OCI-LY1 (cell line): Measurements from ENCODE around the gene PTPRN2.

Experiments used
- H2AFZ ChIP-seq: fragments of 200-600 bp; sonication (generic), shearing (Covaris generic); 2 replicates; pipeline ENCODE4 v1.6.0; 2014; ENCODE audit warnings: antibody characterized with exemption, mild to moderate bottlenecking, low read length
- H3F3A ChIP-seq: fragments of 200-600 bp; sonication (generic), shearing (Covaris generic); 2 replicates; pipeline ENCODE4 v1.6.0; 2014; ENCODE audit warnings: mild to moderate bottlenecking, antibody characterized with exemption, low read length, moderate library complexity; ENCODE audit not compliant: insufficient read depth
- H3K27ac ChIP-seq: fragments of 200-600 bp; sonication (generic); 2 replicates; pipeline ENCODE4 v1.5.1; 2014; ENCODE audit warnings: low read length, mixed run types, mild to moderate bottlenecking, low read depth; ENCODE audit not compliant: poor library complexity, severe bottlenecking
- H3K27me3 ChIP-seq: fragments of 200-600 bp; sonication (generic); 2 replicates; pipeline ENCODE4 v1.6.0; 2014; ENCODE audit warnings: antibody characterized with exemption, mild to moderate bottlenecking, low read length, moderate library complexity; ENCODE audit not compliant: insufficient read depth
- H3K36me3 ChIP-seq: fragments of 200-600 bp; sonication (generic); 2 replicates; pipeline ENCODE4 v1.6.1; 2014; ENCODE audit warnings: mild to moderate bottlenecking, antibody characterized with exemption, low read length, moderate library complexity, mixed read lengths; ENCODE audit not compliant: insufficient read depth
- H3K4me1 ChIP-seq: fragments of 200-600 bp; sonication (generic); 2 replicates; pipeline ENCODE4 v1.5.1; 2014; ENCODE audit warnings: mild to moderate bottlenecking, low read length, moderate library complexity; ENCODE audit not compliant: insufficient read depth, severe bottlenecking
- H3K4me2 ChIP-seq: fragments of 200-600 bp; sonication (generic), shearing (Covaris generic); 2 replicates; pipeline ENCODE4 v1.6.1; 2014; ENCODE audit warnings: low read length
- H3K4me3 ChIP-seq: fragments of 200-600 bp; sonication (generic); 2 replicates; pipeline ENCODE4 v1.5.1; 2014; ENCODE audit warnings: low read length, low read depth, mild to moderate bottlenecking, mixed read lengths; ENCODE audit not compliant: poor library complexity, severe bottlenecking
- H3K79me2 ChIP-seq: fragments of 200-600 bp; shearing (Covaris generic); 2 replicates; pipeline ENCODE4 v1.6.1; 2016; ENCODE audit warnings: mixed run types, low read length, mixed read lengths; ENCODE audit not compliant: insufficient read depth
- H3K9ac ChIP-seq: fragments of 200-600 bp; sonication (generic), shearing (Covaris generic); 2 replicates; pipeline ENCODE4 v1.6.1; 2014; ENCODE audit warnings: mild to moderate bottlenecking, low read length, mixed read lengths
- H3K9me2 ChIP-seq: fragments of 200-600 bp; sonication (generic), shearing (Covaris generic); 2 replicates; pipeline ENCODE4 v1.6.1; 2014; ENCODE audit warnings: low read depth, mild to moderate bottlenecking, low read length, mixed read lengths
- H3K9me3 ChIP-seq: fragments of 200-600 bp; shearing (Covaris generic); 2 replicates; pipeline ENCODE4 v1.6.1; 2014; ENCODE audit warnings: low read length, mixed read lengths
- H4K20me1 ChIP-seq: fragments of 200-600 bp; sonication (generic), shearing (Covaris generic); 2 replicates; pipeline ENCODE4 v1.6.0; 2016; ENCODE audit warnings: mild to moderate bottlenecking, low read length; ENCODE audit not compliant: insufficient read depth
- EZH2 ChIP-seq: fragments of 200-600 bp; sonication (generic), shearing (Covaris generic); IDR thresholded peaks from 2 replicates; pipeline ENCODE4 v1.8.0; 2017; ENCODE audit warnings: borderline replicate concordance, mixed run types, mild to moderate bottlenecking, antibody characterized with exemption, low read length, moderate library complexity, mixed read lengths
- TF ChIP-seq, protein P1 (sequence below): fragments of 200-600 bp; sonication (generic), shearing (Covaris generic); IDR thresholded peaks from 2 replicates; pipeline ENCODE4 v1.5.1; 2017; ENCODE audit warnings: mild to moderate bottlenecking, antibody characterized with exemption, low read length, moderate library complexity, mixed read lengths

Gene PTPRN2

DNA sequence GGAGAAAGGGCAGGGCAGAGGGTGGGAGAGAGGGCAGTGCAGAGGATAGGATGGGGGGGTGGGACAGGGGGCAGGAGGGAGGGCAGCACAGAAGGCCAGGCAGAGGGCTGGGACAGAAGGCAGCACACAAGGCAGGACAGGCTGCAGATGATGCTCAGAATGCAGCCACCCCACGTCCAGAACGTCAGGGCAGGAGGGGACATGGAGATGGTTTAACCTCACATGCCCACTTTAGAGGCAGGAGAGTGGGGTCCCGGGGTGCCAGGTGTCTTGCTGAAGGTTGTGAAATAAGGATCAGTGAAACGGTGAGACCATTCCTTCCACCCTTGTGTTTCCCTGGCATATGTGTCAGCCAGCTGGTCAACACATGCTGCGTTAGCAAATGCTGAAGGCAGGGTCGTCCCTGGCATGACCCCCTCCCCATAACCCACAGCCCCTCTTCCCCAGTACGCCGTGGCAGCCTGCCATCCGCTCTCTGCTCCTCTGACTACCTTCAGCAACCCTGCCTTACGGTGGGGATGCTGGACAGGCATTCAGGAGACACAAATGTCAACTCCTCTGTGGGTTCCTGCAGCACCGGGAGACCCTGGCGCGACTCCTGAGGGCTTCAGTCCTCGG, 658.7 kb downstream of the PTPRN2 start:
- no peaks in the 10 kb centered on the region for H3F3A ChIP-seq
- H3K4me3 ChIP-seq: no peak overlapping the region
- no peaks in the 10 kb centered on the region; the same call in 1 of the 2 replicates for H3K27me3 ChIP-seq
- H3K27ac ChIP-seq: no peak overlapping the region
- TF ChIP-seq, protein P1, sequence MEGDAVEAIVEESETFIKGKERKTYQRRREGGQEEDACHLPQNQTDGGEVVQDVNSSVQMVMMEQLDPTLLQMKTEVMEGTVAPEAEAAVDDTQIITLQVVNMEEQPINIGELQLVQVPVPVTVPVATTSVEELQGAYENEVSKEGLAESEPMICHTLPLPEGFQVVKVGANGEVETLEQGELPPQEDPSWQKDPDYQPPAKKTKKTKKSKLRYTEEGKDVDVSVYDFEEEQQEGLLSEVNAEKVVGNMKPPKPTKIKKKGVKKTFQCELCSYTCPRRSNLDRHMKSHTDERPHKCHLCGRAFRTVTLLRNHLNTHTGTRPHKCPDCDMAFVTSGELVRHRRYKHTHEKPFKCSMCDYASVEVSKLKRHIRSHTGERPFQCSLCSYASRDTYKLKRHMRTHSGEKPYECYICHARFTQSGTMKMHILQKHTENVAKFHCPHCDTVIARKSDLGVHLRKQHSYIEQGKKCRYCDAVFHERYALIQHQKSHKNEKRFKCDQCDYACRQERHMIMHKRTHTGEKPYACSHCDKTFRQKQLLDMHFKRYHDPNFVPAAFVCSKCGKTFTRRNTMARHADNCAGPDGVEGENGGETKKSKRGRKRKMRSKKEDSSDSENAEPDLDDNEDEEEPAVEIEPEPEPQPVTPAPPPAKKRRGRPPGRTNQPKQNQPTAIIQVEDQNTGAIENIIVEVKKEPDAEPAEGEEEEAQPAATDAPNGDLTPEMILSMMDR: no peak
- TF ChIP-seq EZH2: no peak
- H3K4me2 ChIP-seq: no peak overlapping the region
- H2AFZ ChIP-seq: no peak overlapping the region
- no peak overlapping the region for H3K9ac ChIP-seq
- H3K36me3 ChIP-seq: no peaks in the 10 kb centered on the region
- no peaks in the 10 kb centered on the region for H3K79me2 ChIP-seq
- no peaks in the 10 kb centered on the region for H4K20me1 ChIP-seq
- H3K9me3 ChIP-seq: no peaks in the 10 kb centered on the region
- H3K4me1 ChIP-seq: no peaks in the 10 kb centered on the region
- no peaks in the 10 kb centered on the region for H3K9me2 ChIP-seq

DNA sequence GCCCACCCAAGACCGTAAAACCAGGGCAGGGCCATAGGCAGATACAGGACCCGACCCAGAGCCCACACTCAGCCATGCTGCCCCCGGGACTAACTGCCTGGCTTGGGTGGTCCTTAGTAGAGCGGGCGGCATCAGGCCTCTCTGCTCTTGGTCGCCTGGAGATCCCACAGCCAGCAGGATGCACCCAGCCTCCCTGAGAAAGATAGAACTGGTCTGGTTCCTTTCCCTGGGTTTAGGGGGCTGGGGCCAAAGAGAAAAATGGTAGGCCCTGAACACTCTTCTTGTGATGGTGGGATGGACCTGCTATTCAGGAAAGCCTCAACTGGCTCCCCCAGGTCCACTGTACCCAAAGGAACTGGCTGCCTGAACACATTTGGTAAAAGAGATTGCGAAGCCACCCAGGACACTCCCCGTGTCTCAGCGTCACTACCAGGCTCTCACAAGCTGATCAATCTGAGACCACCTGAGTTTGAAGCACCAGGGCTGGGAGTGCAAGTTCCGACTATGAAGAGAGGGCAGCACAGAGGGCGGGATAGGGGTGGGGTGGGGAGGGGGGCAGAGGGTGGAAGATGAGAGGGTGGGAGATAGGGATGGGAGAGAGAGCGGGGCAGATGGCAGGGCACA, 659.3 kb downstream of the PTPRN2 start:
- H3K9me2 ChIP-seq: no peaks in the 10 kb centered on the region
- H3F3A ChIP-seq: no peaks in the 10 kb centered on the region
- H4K20me1 ChIP-seq: no peaks in the 10 kb centered on the region
- H3K27ac ChIP-seq: no peak overlapping the region
- H3K79me2 ChIP-seq: no peaks in the 10 kb centered on the region
- no peak overlapping the region for H3K4me3 ChIP-seq
- TF ChIP-seq EZH2: no peak
- TF ChIP-seq, protein P1: no peak
- no peak overlapping the region for H3K4me2 ChIP-seq
- H2AFZ ChIP-seq: no peak overlapping the region
- no peaks in the 10 kb centered on the region for H3K4me1 ChIP-seq
- H3K9ac ChIP-seq: no peak overlapping the region
- no peaks in the 10 kb centered on the region for H3K36me3 ChIP-seq
- no peaks in the 10 kb centered on the region for H3K9me3 ChIP-seq
- H3K27me3 ChIP-seq: no peaks in the 10 kb centered on the region; the same call in 1 of the 2 replicates

DNA sequence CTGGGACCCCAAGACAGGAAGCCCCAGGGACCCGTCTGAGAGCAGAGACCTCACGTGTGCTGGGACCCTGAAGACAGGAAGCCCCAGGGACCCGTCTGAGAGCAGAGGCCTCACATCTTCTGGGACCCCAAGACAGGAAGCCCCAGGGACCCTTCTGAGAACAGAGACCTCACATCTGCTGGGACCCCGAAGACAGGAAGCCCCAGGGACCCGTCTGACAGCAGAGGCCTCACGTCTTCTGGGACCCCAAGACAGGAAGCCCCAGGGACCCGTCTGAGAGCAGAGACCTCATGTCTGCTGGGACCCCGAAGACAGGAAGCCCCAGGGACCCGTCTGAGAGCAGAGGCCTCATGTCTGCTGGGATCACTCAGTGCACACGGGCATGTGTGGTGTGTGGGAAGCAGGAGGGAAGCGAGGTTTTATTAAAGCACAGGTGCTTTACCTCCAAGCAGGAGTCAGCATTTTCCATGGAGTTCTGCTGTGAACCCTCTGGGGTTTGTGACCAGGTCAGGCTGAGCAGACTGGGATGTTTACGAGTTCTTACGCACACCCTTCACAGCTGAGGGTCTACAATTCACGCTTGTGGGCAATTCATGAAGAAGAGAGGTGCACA, 660.2 kb downstream of the PTPRN2 start:
- no peaks in the 10 kb centered on the region for H3K9me3 ChIP-seq
- H3K36me3 ChIP-seq: no peaks in the 10 kb centered on the region
- no peaks in the 10 kb centered on the region for H3K79me2 ChIP-seq
- H2AFZ ChIP-seq: no peak overlapping the region
- H4K20me1 ChIP-seq: no peaks in the 10 kb centered on the region
- H3K9ac ChIP-seq: no peak overlapping the region
- no peaks in the 10 kb centered on the region for H3F3A ChIP-seq
- H3K4me2 ChIP-seq: no peak overlapping the region
- TF ChIP-seq EZH2: no peak
- TF ChIP-seq, protein P1: no peak
- H3K4me1 ChIP-seq: no peaks in the 10 kb centered on the region
- H3K27ac ChIP-seq: no peak overlapping the region
- no peaks in the 10 kb centered on the region for H3K9me2 ChIP-seq
- no peak overlapping the region for H3K4me3 ChIP-seq
- no peaks in the 10 kb centered on the region; the same call in 1 of the 2 replicates for H3K27me3 ChIP-seq
